AG09309 (cell line): ENCODE measurements around the gene LAMA2.

Experiments used
- DNase-seq: peaks from one replicate; pipeline ENCODE4 v3.0.0-alpha.2; 2010; ENCODE audit warnings: low read depth
- H3K4me3 ChIP-seq: 2 replicates; pipeline ENCODE4 v1.5.1; 2011; ENCODE audit warnings: mild to moderate bottlenecking, low read depth, low read length, moderate library complexity; ENCODE audit not compliant: control insufficient read depth
- TF ChIP-seq, protein P1 (sequence below): IDR thresholded peaks from 2 replicates; pipeline ENCODE4 v1.5.1; 2011; ENCODE audit warnings: mild to moderate bottlenecking, low read depth, low read length, inconsistent platforms; ENCODE audit not compliant: insufficient read depth, control insufficient read depth; ENCODE audit errors: missing control alignments

Gene LAMA2

DNA sequence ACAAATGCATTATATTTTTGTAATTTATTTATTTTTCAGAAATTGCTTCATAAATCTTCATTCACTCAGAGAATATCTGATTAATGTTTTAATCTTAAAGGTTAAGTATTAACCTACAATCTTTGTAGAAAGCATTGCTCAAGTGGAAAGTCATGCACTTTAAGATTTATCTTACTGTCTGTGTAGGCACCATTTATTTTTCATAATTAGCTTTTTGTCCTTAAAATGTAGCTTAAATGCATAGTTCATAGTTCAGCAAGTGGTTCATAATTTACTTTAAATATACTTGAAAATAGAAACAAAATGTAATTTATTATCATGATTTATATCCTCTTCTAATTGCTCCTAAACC lies 397.3 kb downstream of the LAMA2 start:
- no peak for DNase-seq
- no peak overlapping the region for H3K4me3 ChIP-seq
- TF ChIP-seq, protein P1, sequence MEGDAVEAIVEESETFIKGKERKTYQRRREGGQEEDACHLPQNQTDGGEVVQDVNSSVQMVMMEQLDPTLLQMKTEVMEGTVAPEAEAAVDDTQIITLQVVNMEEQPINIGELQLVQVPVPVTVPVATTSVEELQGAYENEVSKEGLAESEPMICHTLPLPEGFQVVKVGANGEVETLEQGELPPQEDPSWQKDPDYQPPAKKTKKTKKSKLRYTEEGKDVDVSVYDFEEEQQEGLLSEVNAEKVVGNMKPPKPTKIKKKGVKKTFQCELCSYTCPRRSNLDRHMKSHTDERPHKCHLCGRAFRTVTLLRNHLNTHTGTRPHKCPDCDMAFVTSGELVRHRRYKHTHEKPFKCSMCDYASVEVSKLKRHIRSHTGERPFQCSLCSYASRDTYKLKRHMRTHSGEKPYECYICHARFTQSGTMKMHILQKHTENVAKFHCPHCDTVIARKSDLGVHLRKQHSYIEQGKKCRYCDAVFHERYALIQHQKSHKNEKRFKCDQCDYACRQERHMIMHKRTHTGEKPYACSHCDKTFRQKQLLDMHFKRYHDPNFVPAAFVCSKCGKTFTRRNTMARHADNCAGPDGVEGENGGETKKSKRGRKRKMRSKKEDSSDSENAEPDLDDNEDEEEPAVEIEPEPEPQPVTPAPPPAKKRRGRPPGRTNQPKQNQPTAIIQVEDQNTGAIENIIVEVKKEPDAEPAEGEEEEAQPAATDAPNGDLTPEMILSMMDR: no peak

DNA sequence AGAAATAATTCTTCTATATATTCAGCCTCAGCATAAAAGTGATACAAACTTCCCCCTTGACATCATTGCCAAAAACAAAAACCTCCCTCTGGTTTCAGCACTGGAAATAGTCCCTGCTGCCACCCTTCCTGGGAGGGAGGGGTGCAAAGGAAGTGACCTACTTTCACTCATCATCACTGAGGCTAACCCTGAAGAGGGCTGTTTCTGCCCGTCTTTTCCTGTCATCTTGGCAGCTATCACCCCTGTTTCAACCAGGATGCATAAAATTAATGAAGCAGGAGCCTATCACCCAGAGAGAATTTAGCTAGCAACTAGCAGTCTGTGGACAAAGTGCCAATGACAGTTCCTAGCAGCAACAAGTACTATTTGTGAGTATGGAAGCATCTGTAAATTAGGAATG lies 397.8 kb downstream of the LAMA2 start:
- TF ChIP-seq, protein P1: no peak
- no peak for DNase-seq
- H3K4me3 ChIP-seq: no peak overlapping the region

GRCh38 chr6:129281168-129281796 lies 398.3 kb downstream of the LAMA2 start:
- DNase-seq: no peak
- no peak overlapping the region for H3K4me3 ChIP-seq
- TF ChIP-seq, protein P1: no peak

GRCh38 chr6:129282019-129282418 lies 399.1 kb downstream of the LAMA2 start:
- no peak overlapping the region for H3K4me3 ChIP-seq
- DNase-seq: no peak
- TF ChIP-seq, protein P1: no peak

DNA sequence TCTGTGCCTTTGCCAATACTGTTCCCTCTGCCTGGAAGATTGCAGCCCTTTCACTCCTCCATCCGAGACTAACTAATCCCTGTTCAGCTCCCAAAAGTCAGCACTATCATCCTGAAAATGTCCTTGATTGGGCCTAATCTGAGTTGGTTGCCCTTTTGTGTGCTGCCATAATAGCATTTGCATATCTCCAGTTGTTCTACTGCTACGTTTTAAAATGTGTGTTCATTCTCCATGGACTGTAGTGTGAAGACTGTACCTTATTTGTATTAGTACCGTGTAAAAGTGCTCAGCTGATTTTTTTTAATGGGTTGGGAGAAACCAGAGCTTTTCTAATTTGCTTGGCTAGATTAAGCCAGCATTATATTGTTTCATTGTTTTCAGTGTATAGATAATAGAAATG lies 401.3 kb downstream of the LAMA2 start:
- no peak for DNase-seq
- no peak overlapping the region for H3K4me3 ChIP-seq
- TF ChIP-seq, protein P1: no peak

DNA sequence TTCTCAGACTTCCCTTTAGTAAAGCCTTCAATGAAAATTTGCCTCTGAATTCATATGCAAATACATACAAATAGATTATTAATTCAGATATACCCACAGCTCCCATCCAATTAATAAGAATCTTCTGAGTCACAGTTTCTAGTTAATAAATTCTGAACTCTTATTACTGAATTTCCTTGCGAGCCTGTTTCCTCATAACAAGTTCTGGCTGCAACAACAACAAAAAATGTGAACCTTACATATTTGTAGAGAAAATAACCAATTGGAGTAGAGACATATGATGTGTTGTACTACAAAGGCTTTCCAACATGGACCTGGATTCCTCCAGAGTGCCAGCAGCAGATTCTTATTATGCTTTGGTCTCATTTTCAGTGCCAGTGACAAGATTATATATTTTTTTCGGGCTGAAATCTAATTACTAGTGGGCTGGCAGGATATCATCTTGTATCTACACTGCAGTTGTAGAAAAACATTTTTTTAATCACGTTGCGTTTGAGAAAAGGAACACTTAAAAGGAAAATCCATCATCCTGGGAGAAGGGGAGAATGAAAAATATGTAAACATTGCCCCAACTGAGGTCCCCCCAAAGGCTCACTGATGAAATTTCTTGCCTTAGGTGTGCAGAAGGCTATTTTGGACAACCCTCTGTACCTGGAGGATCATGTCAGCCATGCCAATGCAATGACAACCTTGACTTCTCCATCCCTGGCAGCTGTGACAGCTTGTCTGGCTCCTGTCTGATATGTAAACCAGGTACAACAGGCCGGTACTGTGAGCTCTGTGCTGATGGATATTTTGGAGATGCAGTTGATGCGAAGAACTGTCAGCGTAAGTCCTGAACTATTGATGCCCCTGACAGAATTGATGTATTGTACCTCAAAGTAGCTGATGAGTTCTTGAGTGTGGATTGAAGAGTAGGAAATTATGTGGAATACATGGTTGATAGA lies 404.6 kb downstream of the LAMA2 start:
- H3K4me3 ChIP-seq: no peak overlapping the region
- DNase-seq: no peak
- TF ChIP-seq, protein P1: no peak

- TF ChIP-seq, protein P1: no peak
- H3K4me3 ChIP-seq: no peak overlapping the region
- DNase-seq: no peak
Measured at GRCh38 chr6:129289442-129289841, 406.5 kb downstream of the LAMA2 start.
